ENCODE measurements around the gene HSPA12B. TPM values are rescaled to one million over a fixed set of nuclear protein-coding genes. Genes with fewer than 3 reads are reported as not detected.

HSPA12B gene
- total and polyA plus RNA-seq, 2 of the 13 experiments (the other 11 are each of a cell fraction or from before 2014, with no cell fraction given): 0.01 TPM; not detected in 1

- no peak for TF ChIP-seq ZNF772 (CRISPR knock-in tag; IDR thresholded peaks at IDR 0.05)
- no peak; the same call in 1 of the 2 replicates for TF ChIP-seq ZSCAN5A (CRISPR knock-in tag; IDR thresholded peaks at IDR 0.05; ENCODE audit: borderline replicate concordance)
- TF ChIP-seq ZNF124 (CRISPR knock-in tag; IDR thresholded peaks at IDR 0.05): no peak
- no peak for TF ChIP-seq CEBPZ (IDR thresholded peaks at IDR 0.05; ENCODE audit: low read length)
- no peak for TF ChIP-seq ARNT2 (CRISPR knock-in tag; IDR thresholded peaks at IDR 0.05; ENCODE audit: low read depth)
- no peak for TF ChIP-seq SMAD3 (CRISPR knock-in tag; IDR thresholded peaks at IDR 0.05)
- TF ChIP-seq ZNF572 (CRISPR knock-in tag; IDR thresholded peaks at IDR 0.05): no peak
- 0 out of 2 replicates have a peak, but pooled peaks have one; percentile 28 for TF ChIP-seq HES4 (CRISPR knock-in tag; IDR thresholded peaks at IDR 0.05; ENCODE audit: borderline replicate concordance)
- no peak for TF ChIP-seq ZNF317 (CRISPR knock-in tag; IDR thresholded peaks at IDR 0.05)
- no peak for TF ChIP-seq ZBTB3 (CRISPR knock-in tag; IDR thresholded peaks at IDR 0.05; ENCODE audit: borderline replicate concordance, low read depth)
- TF ChIP-seq ZNF691 (CRISPR knock-in tag; IDR thresholded peaks at IDR 0.05; ENCODE audit: borderline replicate concordance, low read depth): no peak
- peak; percentile 12 for TF ChIP-seq TEAD3 (CRISPR knock-in tag; optimal IDR thresholded peaks at IDR 0.05; ENCODE audit: borderline replicate concordance)
- TF ChIP-seq NR2C2 (CRISPR knock-in tag; IDR thresholded peaks at IDR 0.05; ENCODE audit: borderline replicate concordance): no peak
- no peak for TF ChIP-seq KDM4B (CRISPR knock-in tag; IDR thresholded peaks at IDR 0.05)
- TF ChIP-seq SUZ12 (IDR thresholded peaks at IDR 0.05; ENCODE audit: low read depth, low read length): no peak
- TF ChIP-seq ASH2L (IDR thresholded peaks at IDR 0.05; ENCODE audit: insufficient read length, low read depth, low read length): peak; percentile 48
- TF ChIP-seq ZNF235 (CRISPR knock-in tag; IDR thresholded peaks at IDR 0.05; ENCODE audit: borderline replicate concordance): no peak
- TF ChIP-seq ARHGAP35 (CRISPR knock-in tag; IDR thresholded peaks at IDR 0.05; ENCODE audit: borderline replicate concordance): no peak
- TF ChIP-seq MEIS1 (CRISPR knock-in tag; IDR thresholded peaks at IDR 0.05; ENCODE audit: borderline replicate concordance): no peak
- no peak for TF ChIP-seq ZNF710 (CRISPR knock-in tag; IDR thresholded peaks at IDR 0.05; ENCODE audit: borderline replicate concordance)
- TF ChIP-seq GTF2F1 (IDR thresholded peaks at IDR 0.05; ENCODE audit: low read length): no peak
- TF ChIP-seq MBD4 (IDR thresholded peaks at IDR 0.05; ENCODE audit: borderline replicate concordance, low read length): no peak
These were observed 65.9 kb downstream of the HSPA12B start (continued) for GRCh38 chr20:3798373-3798768.

All from HepG2 (cell line).